ENCODE results near the gene IQCH. TPM values are rescaled to one million over a fixed set of nuclear protein-coding genes. Genes with fewer than 3 reads are reported as not detected.
A peak's percentile ranks its signal among the peaks of the same experiment; 100 is the strongest.

The IQCH gene
- total and polyA plus RNA-seq, 9 of the 15 experiments (the other 6 are each of a cell fraction or from before 2014, with no cell fraction given), result 1.8 to 3.9 (median 2.7) TPM

DNA sequence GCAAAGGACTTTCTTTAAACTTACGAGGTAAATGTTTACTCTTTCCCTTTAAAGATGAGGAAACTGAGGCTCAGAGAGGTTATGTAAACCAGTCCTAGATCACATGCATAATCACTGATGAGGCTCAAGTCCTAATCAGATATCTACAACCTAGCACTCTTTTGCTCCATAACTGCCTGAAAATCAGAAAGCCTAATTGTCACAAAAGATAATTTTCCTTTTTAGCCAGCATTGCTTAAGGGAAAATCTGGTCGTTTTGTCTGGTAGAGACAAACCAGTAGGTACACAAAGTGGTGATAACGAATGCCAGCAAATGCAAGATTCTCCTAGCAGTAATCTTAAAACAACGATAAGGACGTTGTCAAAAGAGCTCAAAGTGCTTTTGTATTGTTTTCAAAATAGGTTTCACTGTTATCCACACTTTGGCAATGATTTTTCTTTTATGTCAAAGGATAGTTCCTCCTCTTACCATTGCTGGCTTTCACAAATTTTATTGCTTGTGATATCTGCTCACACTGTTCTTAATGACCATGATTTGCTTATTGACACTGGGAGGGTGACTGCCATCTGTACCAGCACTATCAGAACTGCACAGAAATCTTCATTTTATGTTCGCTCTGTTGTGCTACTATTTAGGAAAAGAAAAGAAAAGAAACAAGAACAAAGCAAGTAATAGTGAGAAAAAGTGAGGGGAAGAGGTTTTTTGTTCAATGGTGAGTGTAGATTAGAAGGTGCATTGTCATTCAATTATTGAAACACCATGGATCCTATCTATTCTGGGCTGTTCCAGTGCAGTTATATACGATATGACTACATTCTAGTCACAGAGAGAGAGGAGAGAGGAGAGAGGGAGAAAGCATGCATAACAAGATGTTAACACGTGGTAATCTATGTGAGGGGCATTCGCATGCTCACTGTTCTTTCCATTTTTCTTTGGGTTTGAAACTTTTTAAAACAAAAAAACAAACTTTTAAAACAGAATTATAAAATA is 13.7 kb downstream of the IQCH start (continued):
- no peak for TF ChIP-seq ZNF79 (CRISPR knock-in tag; IDR thresholded peaks at IDR 0.05; ENCODE audit: low read depth)
- TF ChIP-seq CHAMP1 (IDR thresholded peaks at IDR 0.05), result no peak
- no peak for TF ChIP-seq EWSR1 (IDR thresholded peaks at IDR 0.05; ENCODE audit: borderline replicate concordance, low read depth, partially characterized antibody)
- TF ChIP-seq CHD2 (IDR thresholded peaks at IDR 0.05; ENCODE audit: low read depth, low read length), result no peak
- 0 out of 2 replicates have a peak, but pooled peaks have one; percentile 11 for TF ChIP-seq TEAD4 (IDR thresholded peaks at IDR 0.05; ENCODE audit: low read length)
- TF ChIP-seq TEAD4 (CRISPR knock-in tag; IDR thresholded peaks at IDR 0.05; ENCODE audit: borderline replicate concordance), result no peak
- TF ChIP-seq, protein P1, sequence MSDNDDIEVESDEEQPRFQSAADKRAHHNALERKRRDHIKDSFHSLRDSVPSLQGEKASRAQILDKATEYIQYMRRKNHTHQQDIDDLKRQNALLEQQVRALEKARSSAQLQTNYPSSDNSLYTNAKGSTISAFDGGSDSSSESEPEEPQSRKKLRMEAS (CRISPR knock-in tag; IDR thresholded peaks at IDR 0.05), result no peak
- TF ChIP-seq ZNF143 (CRISPR knock-in tag; IDR thresholded peaks at IDR 0.05), result no peak
- TF ChIP-seq JUND (IDR thresholded peaks at IDR 0.05; ENCODE audit: borderline replicate concordance, low read depth, low read length), result no peak
- peak; percentile 28; the same call in 1 of the 3 replicates for TF ChIP-seq JUND (tag; IDR thresholded peaks at IDR 0.05; ENCODE audit: borderline replicate concordance, low read depth, low read length)
- TF ChIP-seq MAFG (tag; conservative IDR thresholded peaks at IDR 0.05), result peak; percentile 69
- TF ChIP-seq ZNF766 (CRISPR knock-in tag; conservative IDR thresholded peaks at IDR 0.05), result peak; percentile 71
- TF ChIP-seq NFE2 (IDR thresholded peaks at IDR 0.05; ENCODE audit: low read depth), result peak; percentile 70
- TF ChIP-seq TCF3 (CRISPR knock-in tag; IDR thresholded peaks at IDR 0.05), result 0 out of 2 replicates have a peak, but pooled peaks have one; percentile 25
- TF ChIP-seq HMBOX1 (IDR thresholded peaks at IDR 0.05), result 0 out of 2 replicates have a peak, but pooled peaks have one; percentile 28
- no peak for TF ChIP-seq BRD9 (IDR thresholded peaks at IDR 0.05; ENCODE audit: low read depth, partially characterized antibody)

Measured in K562 (cell line).